HL-60 (cell line): ENCODE results near the gene GALT.

ENCODE experiments used
- DNase-seq, 2 experiments: peaks; one replicate each; pipeline ENCODE4 v3.0.0-alpha.2; 2010 to 2020; ENCODE audit warnings: low read depth in 1 of 2, low spot score in 1 of 2
- H3K27ac ChIP-seq: fragments of 250-450 bp; sonication (Bioruptor Pico); replicated peaks from 2 replicates; pipeline ENCODE4 v1.5.1; 2020; ENCODE audit warnings: mild to moderate bottlenecking, moderate library complexity
- H3K27me3 ChIP-seq: fragments of 250-450 bp; sonication (Bioruptor Pico); 2 replicates; pipeline ENCODE4 v1.5.1; 2021; ENCODE audit warnings: mild to moderate bottlenecking, moderate library complexity; ENCODE audit not compliant: insufficient read depth, poor library complexity, severe bottlenecking
- H3K4me3 ChIP-seq: replicated peaks from 2 replicates; pipeline ENCODE4 v1.5.1; 2011; ENCODE audit warnings: mild to moderate bottlenecking, control low read depth, low read length; ENCODE audit not compliant: insufficient read depth
- CTCF ChIP-seq: IDR thresholded peaks from one replicate; pipeline ENCODE4 v1.5.1; 2011; ENCODE audit warnings: low read length, control low read depth, inconsistent platforms; ENCODE audit not compliant: insufficient read depth
- GABPA ChIP-seq: IDR thresholded peaks from 2 replicates; pipeline ENCODE4 v1.6.1; 2012; ENCODE audit warnings: low read depth
- POLR2AphosphoS5 ChIP-seq: IDR thresholded peaks from 2 replicates; pipeline ENCODE4 v1.6.1; 2012; ENCODE audit warnings: low read depth
- SPI1 ChIP-seq: IDR thresholded peaks from 2 replicates; pipeline ENCODE4 v1.6.1; 2012; ENCODE audit warnings: low read depth, mild to moderate bottlenecking, borderline replicate concordance
- TF ChIP-seq, protein P1 (sequence below): IDR thresholded peaks from 2 replicates; pipeline ENCODE4 v1.6.1; 2012; ENCODE audit warnings: low read depth; ENCODE audit not compliant: insufficient replicate concordance

The GALT gene

GRCh38 chr9:34633851-34634550 lies 12.5 kb upstream of the GALT start:
- Histone ChIP-seq H3K27ac (no peak overlapping the region), H3K27me3 (peaks cover 12% of the 10 kb centered on the region), H3K4me3 (no peak overlapping the region)
- DNase-seq = peak; percentile 61 to 79
- TF ChIP-seq GABPA (no peak), CTCF (peak; percentile 77)

- DNase-seq = no peak
- H3K27ac ChIP-seq = no peak overlapping the region
- peaks cover 5% of the 10 kb centered on the region for H3K27me3 ChIP-seq
- TF ChIP-seq, protein P1, sequence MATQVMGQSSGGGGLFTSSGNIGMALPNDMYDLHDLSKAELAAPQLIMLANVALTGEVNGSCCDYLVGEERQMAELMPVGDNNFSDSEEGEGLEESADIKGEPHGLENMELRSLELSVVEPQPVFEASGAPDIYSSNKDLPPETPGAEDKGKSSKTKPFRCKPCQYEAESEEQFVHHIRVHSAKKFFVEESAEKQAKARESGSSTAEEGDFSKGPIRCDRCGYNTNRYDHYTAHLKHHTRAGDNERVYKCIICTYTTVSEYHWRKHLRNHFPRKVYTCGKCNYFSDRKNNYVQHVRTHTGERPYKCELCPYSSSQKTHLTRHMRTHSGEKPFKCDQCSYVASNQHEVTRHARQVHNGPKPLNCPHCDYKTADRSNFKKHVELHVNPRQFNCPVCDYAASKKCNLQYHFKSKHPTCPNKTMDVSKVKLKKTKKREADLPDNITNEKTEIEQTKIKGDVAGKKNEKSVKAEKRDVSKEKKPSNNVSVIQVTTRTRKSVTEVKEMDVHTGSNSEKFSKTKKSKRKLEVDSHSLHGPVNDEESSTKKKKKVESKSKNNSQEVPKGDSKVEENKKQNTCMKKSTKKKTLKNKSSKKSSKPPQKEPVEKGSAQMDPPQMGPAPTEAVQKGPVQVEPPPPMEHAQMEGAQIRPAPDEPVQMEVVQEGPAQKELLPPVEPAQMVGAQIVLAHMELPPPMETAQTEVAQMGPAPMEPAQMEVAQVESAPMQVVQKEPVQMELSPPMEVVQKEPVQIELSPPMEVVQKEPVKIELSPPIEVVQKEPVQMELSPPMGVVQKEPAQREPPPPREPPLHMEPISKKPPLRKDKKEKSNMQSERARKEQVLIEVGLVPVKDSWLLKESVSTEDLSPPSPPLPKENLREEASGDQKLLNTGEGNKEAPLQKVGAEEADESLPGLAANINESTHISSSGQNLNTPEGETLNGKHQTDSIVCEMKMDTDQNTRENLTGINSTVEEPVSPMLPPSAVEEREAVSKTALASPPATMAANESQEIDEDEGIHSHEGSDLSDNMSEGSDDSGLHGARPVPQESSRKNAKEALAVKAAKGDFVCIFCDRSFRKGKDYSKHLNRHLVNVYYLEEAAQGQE = no peak
- TF ChIP-seq GABPA (no peak), POLR2AphosphoS5 (no peak), SPI1 (no peak), CTCF (no peak)
- H3K4me3 ChIP-seq = no peak overlapping the region
Observed at GRCh38 chr9:34634551-34635248, 11.8 kb upstream of the GALT start.

GRCh38 chr9:34635556-34635955 lies 10.9 kb upstream of the GALT start:
- Histone ChIP-seq H3K27ac (no peak overlapping the region), H3K4me3 (no peak overlapping the region), H3K27me3 (no peaks in the 10 kb centered on the region)
- TF ChIP-seq, protein P1 = no peak
- TF ChIP-seq SPI1 = no peak
- TF ChIP-seq CTCF = no peak
- no peak for TF ChIP-seq POLR2AphosphoS5
- no peak for TF ChIP-seq GABPA
- no peak for DNase-seq
